Mesenchymal stem cell (in vitro differentiated cells and primary cell): ENCODE results near the gene CYP46A1.

ENCODE experiments used
- DNase-seq: peaks from one replicate; pipeline ENCODE4 v3.0.0-alpha.2; 2013
- H2AFZ ChIP-seq: one replicate; pipeline ENCODE4 v1.6.1; 2013; ENCODE audit warnings: low read depth, mild to moderate bottlenecking, control low read depth, inconsistent platforms, low read length, moderate library complexity
- H2AK5ac ChIP-seq: 2 replicates; pipeline ENCODE4 v1.6.1; 2013; ENCODE audit warnings: low read length, moderate library complexity, mild to moderate bottlenecking, inconsistent platforms; ENCODE audit not compliant: severe bottlenecking
- H2BK120ac ChIP-seq: one replicate; pipeline ENCODE4 v1.6.1; 2013; ENCODE audit warnings: low read depth, mild to moderate bottlenecking, inconsistent platforms, low read length, moderate library complexity
- H2BK12ac ChIP-seq, 2 experiments: one replicate each; pipeline ENCODE4 v1.6.1; 2013; ENCODE audit warnings: inconsistent platforms in 2 of 2, low read length in 2 of 2, mild to moderate bottlenecking in 2 of 2, moderate library complexity in 2 of 2, control low read depth in 1 of 2
- H2BK15ac ChIP-seq: one replicate; pipeline ENCODE4 v1.6.1; 2013; ENCODE audit warnings: mild to moderate bottlenecking, low read depth, inconsistent platforms; ENCODE audit not compliant: poor library complexity, severe bottlenecking
- H2BK5ac ChIP-seq: 2 replicates; pipeline ENCODE4 v1.6.1; 2013; ENCODE audit warnings: low read depth, mild to moderate bottlenecking, low read length, control low read depth, inconsistent platforms; ENCODE audit not compliant: poor library complexity, severe bottlenecking
- H3K14ac ChIP-seq, 2 experiments: one replicate each; pipeline ENCODE4 v1.6.1; 2013; ENCODE audit warnings: inconsistent platforms in 2 of 2, low read length in 2 of 2, control low read depth in 1 of 2, mild to moderate bottlenecking in 1 of 2, moderate library complexity in 1 of 2
- H3K18ac ChIP-seq, 2 experiments: one replicate each; pipeline ENCODE4 v1.6.1; 2013; ENCODE audit warnings: inconsistent platforms in 2 of 2, low read length in 2 of 2, control low read depth in 1 of 2, low read depth in 1 of 2, mild to moderate bottlenecking in 1 of 2
- H3K23ac ChIP-seq, 2 experiments: one replicate each; pipeline ENCODE4 v1.6.1; 2013; ENCODE audit warnings: inconsistent platforms in 2 of 2, low read length in 2 of 2, mild to moderate bottlenecking in 2 of 2, moderate library complexity in 2 of 2, control low read depth in 1 of 2
- H3K27ac ChIP-seq: 2 replicates; pipeline ENCODE4 v1.5.1; 2013; ENCODE audit warnings: mild to moderate bottlenecking, moderate library complexity, low read length, control low read depth, inconsistent platforms; ENCODE audit not compliant: poor library complexity, severe bottlenecking
- H3K27me3 ChIP-seq, 2 experiments: 2 replicates each; pipeline versions ENCODE4 v1.6.1 to v1.7.0; 2013; ENCODE audit warnings: low read length in 2 of 2, mild to moderate bottlenecking in 2 of 2, moderate library complexity in 2 of 2, control low read depth in 1 of 2, inconsistent platforms in 1 of 2; ENCODE audit not compliant: control insufficient read depth in 1 of 2, insufficient read depth in 1 of 2
- H3K36me3 ChIP-seq, 2 experiments: 2 replicates each; pipeline versions ENCODE4 v1.6.1 to v1.7.0; 2013; ENCODE audit warnings: low read length in 2 of 2, control low read depth in 1 of 2, inconsistent platforms in 1 of 2, low read depth in 1 of 2, mild to moderate bottlenecking in 1 of 2; ENCODE audit not compliant: insufficient read depth in 2 of 2, control insufficient read depth in 1 of 2
- H3K4ac ChIP-seq, 2 experiments: one replicate each; pipeline ENCODE4 v1.6.1; 2013; ENCODE audit warnings: inconsistent platforms in 2 of 2, low read length in 2 of 2, mild to moderate bottlenecking in 2 of 2, moderate library complexity in 2 of 2, control low read depth in 1 of 2, low read depth in 1 of 2
- H3K4me1 ChIP-seq: 2 replicates; pipeline ENCODE4 v1.6.1; 2013; ENCODE audit warnings: low read depth, low read length, control low read depth; ENCODE audit not compliant: control insufficient read depth, insufficient read depth
- H3K4me2 ChIP-seq: 2 replicates; pipeline ENCODE4 v1.6.1; 2013; ENCODE audit warnings: low read length, mild to moderate bottlenecking, inconsistent platforms; ENCODE audit not compliant: poor library complexity, severe bottlenecking
- H3K4me3 ChIP-seq, 2 experiments: 2 replicates each; pipeline versions ENCODE4 v1.5.1 to v1.7.0; 2013; ENCODE audit warnings: low read length in 2 of 2, mild to moderate bottlenecking in 2 of 2, control low read depth in 1 of 2, low read depth in 1 of 2; ENCODE audit not compliant: insufficient read depth in 1 of 2
- H3K79me1 ChIP-seq: replicated peaks from 2 replicates; pipeline ENCODE4 v1.6.1; 2013; ENCODE audit warnings: mild to moderate bottlenecking, control low read depth, low read length, inconsistent platforms; ENCODE audit not compliant: poor library complexity, severe bottlenecking
- H3K9ac ChIP-seq: 2 replicates; pipeline ENCODE4 v1.7.0; 2013; ENCODE audit warnings: mild to moderate bottlenecking, low read length, moderate library complexity
- H3K9me3 ChIP-seq: 2 replicates; pipeline ENCODE4 v1.7.0; 2013; ENCODE audit warnings: mild to moderate bottlenecking, low read length; ENCODE audit not compliant: control insufficient read depth
- H4K8ac ChIP-seq: one replicate; pipeline ENCODE4 v1.6.1; 2013; ENCODE audit warnings: inconsistent platforms, mild to moderate bottlenecking, low read length, moderate library complexity
- H4K91ac ChIP-seq: one replicate; pipeline ENCODE4 v1.6.1; 2013; ENCODE audit warnings: mild to moderate bottlenecking, low read length, inconsistent platforms
- WGBS: methylation state at CpG from one replicate; pipeline ENCODE4 v1.1.7; 2013; ENCODE audit warnings: mixed read lengths; 5-methylcytosine and 5-hydroxymethylcytosine counted together

The CYP46A1 gene

DNA sequence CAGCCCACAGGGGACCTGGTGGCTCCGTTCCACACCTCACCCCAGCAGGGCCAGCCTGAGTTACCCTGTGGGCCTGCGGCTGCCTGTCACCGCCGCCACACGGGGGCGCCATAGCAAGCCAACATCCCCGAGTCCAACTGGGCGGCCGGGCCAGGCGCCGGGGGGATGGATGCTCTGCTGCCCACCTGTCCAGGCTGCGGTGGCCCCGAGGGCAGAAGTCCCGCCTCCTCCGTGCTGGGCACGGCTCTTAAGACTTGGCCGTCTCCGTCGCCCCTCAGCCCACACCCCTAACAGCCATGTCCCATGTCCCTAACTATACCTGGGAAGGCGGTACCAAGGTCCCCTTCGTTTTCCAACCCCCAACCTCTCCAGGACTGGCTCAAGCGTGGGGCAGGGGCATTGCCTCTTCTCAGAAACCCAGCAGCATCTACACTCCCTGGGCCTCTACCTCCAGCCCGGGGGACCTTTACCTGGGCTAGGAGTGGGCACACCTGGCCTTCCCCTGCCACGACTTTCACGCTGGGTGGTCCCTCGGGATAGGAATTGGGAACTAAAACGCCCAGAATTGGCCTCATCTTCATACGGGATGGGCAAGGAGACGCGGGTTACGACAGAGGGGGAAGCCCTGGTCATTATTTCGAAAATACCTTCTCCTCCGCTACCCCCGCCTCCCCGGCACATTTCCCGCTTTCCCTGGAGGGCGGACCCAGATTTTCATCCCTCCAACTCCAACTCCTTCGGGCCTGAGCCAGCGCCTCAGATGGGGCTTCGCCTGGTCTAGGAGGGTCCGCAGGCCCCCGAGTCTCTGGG is 1.1 kb upstream of the CYP46A1 start:
- peak overlapping the region; percentile 90 for H3K4me2 ChIP-seq
- H4K91ac ChIP-seq, result no peak overlapping the region
- no peak overlapping the region for H3K23ac ChIP-seq
- H3K4me1 ChIP-seq, result peaks cover 11% of the 10 kb centered on the region
- H3K4me3 ChIP-seq, result peak overlapping the region; percentile 76 to 88
- H4K8ac ChIP-seq, result peak overlapping the region; percentile 93
- H2AFZ ChIP-seq, result peak overlapping the region; percentile 90
- peak overlapping the region; percentile 94 for H3K9ac ChIP-seq
- no peaks in the 10 kb centered on the region for H3K36me3 ChIP-seq
- H3K18ac ChIP-seq, result peak overlapping the region; percentile 58 to 69
- under 1% methylated on average over 41 of the region's 42 CpGs for WGBS
- H3K9me3 ChIP-seq, result peaks cover 18% of the 10 kb centered on the region
- H3K79me1 ChIP-seq, result peaks cover 2% of the 10 kb centered on the region
- no peak overlapping the region for H3K27ac ChIP-seq
- H2BK12ac ChIP-seq, result peak overlapping the region in 1 of 2 experiments; percentile 33
- H2BK15ac ChIP-seq, result no peak overlapping the region
- DNase-seq, result peak; percentile 66
- no peak overlapping the region for H3K14ac ChIP-seq
- H2BK120ac ChIP-seq, result no peak overlapping the region
- H2AK5ac ChIP-seq, result no peak overlapping the region
- peak overlapping the region; percentile 65 to 88 for H3K4ac ChIP-seq
- peaks cover 29 to 42% of the 10 kb centered on the region in 2 experiments for H3K27me3 ChIP-seq
- no peak overlapping the region for H2BK5ac ChIP-seq

DNA sequence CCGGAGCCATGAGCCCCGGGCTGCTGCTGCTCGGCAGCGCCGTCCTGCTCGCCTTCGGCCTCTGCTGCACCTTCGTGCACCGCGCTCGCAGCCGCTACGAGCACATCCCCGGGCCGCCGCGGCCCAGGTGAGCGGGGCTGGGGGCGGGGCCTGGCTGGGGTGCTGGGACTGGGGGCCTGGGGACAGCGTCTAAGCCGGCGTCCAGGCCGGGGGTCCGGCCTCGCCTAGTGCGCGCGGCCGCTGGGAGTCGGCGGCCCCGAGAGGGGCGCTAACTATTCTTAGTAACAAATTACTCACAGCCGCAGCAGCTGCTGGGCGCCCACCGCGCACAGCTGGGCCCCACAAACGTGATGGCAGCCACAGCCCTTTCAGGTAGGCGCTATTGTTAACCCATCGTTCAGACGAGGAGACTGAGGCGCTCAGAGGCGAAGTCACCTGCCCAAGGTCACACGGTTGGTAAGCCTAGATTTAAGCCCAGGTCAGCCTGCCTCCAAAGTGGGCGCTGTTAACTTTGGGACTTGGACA is 374 bp downstream of the CYP46A1 start:
- Histone ChIP-seq H3K9ac (peak overlapping the region; percentile 51), H2AFZ (peak overlapping the region; percentile 63), H3K18ac (no peak overlapping the region), H2BK120ac (no peak overlapping the region), H3K27me3 (peaks cover 43 to 56% of the 10 kb centered on the region in 2 experiments), H3K4me3 (peak overlapping the region; percentile 73 to 79), H3K27ac (no peak overlapping the region), H4K91ac (no peak overlapping the region), H3K79me1 (peaks cover 2% of the 10 kb centered on the region), H3K4ac (no peak overlapping the region), H3K4me1 (peaks cover 11% of the 10 kb centered on the region), H2AK5ac (no peak overlapping the region), H3K4me2 (peak overlapping the region; percentile 80), H3K14ac (peak overlapping the region in 1 of 2 experiments; percentile 11), H3K23ac (peak overlapping the region in 1 of 2 experiments; percentile 84), H2BK15ac (no peak overlapping the region), H3K36me3 (no peaks in the 10 kb centered on the region), H4K8ac (no peak overlapping the region), H2BK12ac (peak overlapping the region in 1 of 2 experiments; percentile 19), H2BK5ac (no peak overlapping the region), H3K9me3 (peaks cover 4% of the 10 kb centered on the region)
- 3% methylated on average over 44 of the region's 45 CpGs for WGBS
- DNase-seq, result peak; percentile 37

DNA sequence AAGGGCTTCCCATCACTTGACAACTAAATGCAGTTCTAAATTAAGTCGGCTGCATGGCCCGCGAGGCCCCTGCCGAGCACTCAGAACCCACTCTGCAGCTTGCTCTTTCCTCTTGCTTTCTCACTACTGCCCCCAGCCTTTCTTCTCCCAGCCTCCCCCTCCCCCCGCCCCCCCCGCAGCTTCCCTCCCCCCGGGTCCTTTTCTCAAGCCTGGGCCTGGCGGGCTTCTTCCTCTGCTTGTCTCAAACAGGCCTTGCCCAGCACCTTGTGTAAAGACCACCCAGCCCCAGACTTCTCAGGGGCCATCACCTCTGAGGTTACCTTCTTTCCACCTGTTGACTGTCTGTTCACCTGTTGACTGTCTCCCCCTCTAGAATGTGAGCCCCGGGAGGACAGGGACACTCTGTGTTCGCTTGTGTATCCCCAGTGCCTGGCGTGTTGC is 1.1 kb downstream of the CYP46A1 start:
- Histone ChIP-seq H3K9ac (no peak overlapping the region), H2BK120ac (no peak overlapping the region), H2AK5ac (no peak overlapping the region), H2BK5ac (no peak overlapping the region), H3K14ac (no peak overlapping the region), H2BK12ac (no peak overlapping the region), H4K91ac (no peak overlapping the region), H3K4me1 (peaks cover 11% of the 10 kb centered on the region), H2BK15ac (no peak overlapping the region), H4K8ac (no peak overlapping the region), H3K4me3 (no peak overlapping the region), H2AFZ (no peak overlapping the region), H3K27ac (no peak overlapping the region), H3K79me1 (peaks cover 2% of the 10 kb centered on the region), H3K9me3 (no peaks in the 10 kb centered on the region), H3K36me3 (no peaks in the 10 kb centered on the region), H3K4ac (no peak overlapping the region), H3K27me3 (peaks cover 50 to 63% of the 10 kb centered on the region in 2 experiments), H3K23ac (no peak overlapping the region), H3K18ac (no peak overlapping the region), H3K4me2 (no peak overlapping the region)
- 27% methylated on average over 6 of the region's 11 CpGs for WGBS
- no peak for DNase-seq

DNA sequence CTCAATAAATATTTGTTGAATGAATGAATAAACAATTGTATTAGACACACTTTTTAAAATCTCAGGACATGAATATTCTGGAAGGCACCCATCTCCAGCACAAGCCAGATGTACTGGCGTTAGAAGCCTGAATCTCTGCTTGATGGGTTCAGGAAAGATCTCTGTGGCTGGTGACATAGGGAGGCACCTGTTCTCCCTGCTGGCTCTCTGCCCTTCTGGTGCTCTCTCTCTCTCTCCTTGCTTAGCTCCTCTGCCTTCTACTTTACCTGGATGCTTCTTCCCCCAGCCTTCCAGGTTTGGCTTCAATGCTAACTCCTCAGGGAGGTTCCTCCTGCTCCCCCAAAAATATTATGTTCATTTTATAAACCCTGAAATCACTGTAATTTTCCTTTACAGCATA is 1.5 kb downstream of the CYP46A1 start:
- H3K4me1 ChIP-seq, result peaks cover 13% of the 10 kb centered on the region
- H3K23ac ChIP-seq, result no peak overlapping the region
- H2AK5ac ChIP-seq, result no peak overlapping the region
- H4K8ac ChIP-seq, result no peak overlapping the region
- H2AFZ ChIP-seq, result no peak overlapping the region
- H3K9me3 ChIP-seq, result no peaks in the 10 kb centered on the region
- H3K79me1 ChIP-seq, result peaks cover 2% of the 10 kb centered on the region
- H2BK15ac ChIP-seq, result no peak overlapping the region
- no peak overlapping the region for H4K91ac ChIP-seq
- no peak overlapping the region for H3K4ac ChIP-seq
- no peak overlapping the region for H3K4me3 ChIP-seq
- H3K27me3 ChIP-seq, result peaks cover 55 to 68% of the 10 kb centered on the region in 2 experiments
- no peak overlapping the region for H3K18ac ChIP-seq
- no peak overlapping the region for H2BK120ac ChIP-seq
- no peaks in the 10 kb centered on the region for H3K36me3 ChIP-seq
- no peak overlapping the region for H3K27ac ChIP-seq
- H3K9ac ChIP-seq, result no peak overlapping the region
- no peak overlapping the region for H3K4me2 ChIP-seq
- no peak overlapping the region for H2BK12ac ChIP-seq
- WGBS, result 80% methylated on average over 1 of the region's 1 CpG
- no peak overlapping the region for H2BK5ac ChIP-seq
- H3K14ac ChIP-seq, result no peak overlapping the region
- no peak for DNase-seq
